ENCODE data around the gene SPATA3.

SPATA3 gene

GRCh38 chr2:230981704-230982103 is 14.2 kb upstream of the SPATA3 start:
- no peak overlapping the region for H3K4me3 ChIP-seq (ENCODE audit: low read depth, low read length)

GRCh38 chr2:230982126-230982525 is 13.8 kb upstream of the SPATA3 start:
- H3K4me3 ChIP-seq (ENCODE audit: low read depth, low read length) = no peak overlapping the region
- TF ChIP-seq, protein P1, sequence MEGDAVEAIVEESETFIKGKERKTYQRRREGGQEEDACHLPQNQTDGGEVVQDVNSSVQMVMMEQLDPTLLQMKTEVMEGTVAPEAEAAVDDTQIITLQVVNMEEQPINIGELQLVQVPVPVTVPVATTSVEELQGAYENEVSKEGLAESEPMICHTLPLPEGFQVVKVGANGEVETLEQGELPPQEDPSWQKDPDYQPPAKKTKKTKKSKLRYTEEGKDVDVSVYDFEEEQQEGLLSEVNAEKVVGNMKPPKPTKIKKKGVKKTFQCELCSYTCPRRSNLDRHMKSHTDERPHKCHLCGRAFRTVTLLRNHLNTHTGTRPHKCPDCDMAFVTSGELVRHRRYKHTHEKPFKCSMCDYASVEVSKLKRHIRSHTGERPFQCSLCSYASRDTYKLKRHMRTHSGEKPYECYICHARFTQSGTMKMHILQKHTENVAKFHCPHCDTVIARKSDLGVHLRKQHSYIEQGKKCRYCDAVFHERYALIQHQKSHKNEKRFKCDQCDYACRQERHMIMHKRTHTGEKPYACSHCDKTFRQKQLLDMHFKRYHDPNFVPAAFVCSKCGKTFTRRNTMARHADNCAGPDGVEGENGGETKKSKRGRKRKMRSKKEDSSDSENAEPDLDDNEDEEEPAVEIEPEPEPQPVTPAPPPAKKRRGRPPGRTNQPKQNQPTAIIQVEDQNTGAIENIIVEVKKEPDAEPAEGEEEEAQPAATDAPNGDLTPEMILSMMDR (IDR thresholded peaks at IDR 0.05; ENCODE audit: low read depth, low read length) = no peak

More at GRCh38 chr2:230981704-230982103, 14.2 kb upstream of the SPATA3 start:
- TF ChIP-seq, protein P1 (IDR thresholded peaks at IDR 0.05; ENCODE audit: low read depth, low read length) = no peak

- no peak overlapping the region for H3K4me3 ChIP-seq (ENCODE audit: low read depth, low read length)
- TF ChIP-seq, protein P1 (IDR thresholded peaks at IDR 0.05; ENCODE audit: low read depth, low read length) = no peak
These were observed 13.4 kb upstream of the SPATA3 start for GRCh38 chr2:230982528-230982927.

DNA sequence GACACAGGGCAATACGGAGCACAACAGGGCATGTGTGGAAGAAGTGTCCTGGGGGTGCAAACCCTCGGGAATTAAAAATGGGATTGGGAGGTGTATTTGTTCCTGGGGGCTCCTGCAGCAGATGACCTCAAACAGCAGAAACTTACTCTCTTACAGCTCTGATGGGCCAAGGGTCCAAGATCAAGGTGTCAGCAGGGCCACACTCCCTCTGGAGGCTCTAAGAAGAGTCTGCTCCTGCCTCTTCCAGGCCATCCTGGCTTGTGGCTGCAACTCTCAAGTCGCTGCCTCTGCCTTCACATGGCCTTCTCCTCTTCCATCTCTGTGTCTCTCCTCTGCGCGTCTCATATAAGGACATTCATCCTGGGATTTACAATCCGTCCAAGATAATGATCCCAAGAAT is 12.4 kb upstream of the SPATA3 start:
- no peak overlapping the region for H3K4me3 ChIP-seq (ENCODE audit: low read depth, low read length)
- TF ChIP-seq, protein P1 (IDR thresholded peaks at IDR 0.05; ENCODE audit: low read depth, low read length) = no peak

DNA sequence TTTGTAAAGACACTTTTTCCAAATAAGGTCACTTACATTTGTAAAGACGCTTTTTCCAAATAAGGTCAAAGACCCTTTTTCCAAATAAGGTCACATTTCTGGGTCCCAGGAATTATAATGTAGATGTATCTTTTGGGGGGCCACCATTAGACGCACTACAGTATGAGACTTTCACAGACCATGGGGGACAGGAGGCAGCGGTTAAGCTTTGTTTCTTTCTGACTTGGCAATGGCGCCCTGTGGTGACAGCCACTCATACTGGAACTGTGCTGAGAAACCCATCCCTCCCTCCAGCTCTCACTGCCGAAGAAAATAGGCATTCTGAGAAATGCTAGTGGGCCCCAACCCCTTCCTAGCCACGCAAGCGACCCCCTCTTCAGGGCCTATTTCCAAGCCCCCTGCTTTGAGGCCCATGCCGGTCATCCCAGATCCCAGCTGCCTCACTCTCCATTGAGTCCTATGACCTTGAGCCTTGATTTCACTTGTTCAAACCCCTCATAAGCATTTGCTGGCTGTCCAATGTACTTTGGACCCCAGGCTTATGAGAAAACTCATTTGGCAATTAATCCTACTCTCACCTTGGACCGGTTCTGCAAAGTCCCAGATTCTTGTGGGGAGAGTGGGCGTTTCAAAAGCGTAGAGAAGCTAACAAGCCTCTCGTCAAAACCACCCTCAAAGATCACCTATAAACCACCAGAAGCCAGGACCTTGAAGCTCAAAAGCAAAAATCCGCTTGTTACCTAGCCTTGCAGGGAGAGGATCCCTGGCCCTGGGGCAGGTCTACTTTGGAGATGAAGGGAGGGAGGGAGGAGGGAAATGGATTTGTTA is 11.3 kb upstream of the SPATA3 start:
- no peak overlapping the region for H3K4me3 ChIP-seq (ENCODE audit: low read depth, low read length)
- TF ChIP-seq, protein P1 (IDR thresholded peaks at IDR 0.05; ENCODE audit: low read depth, low read length) = no peak

DNA sequence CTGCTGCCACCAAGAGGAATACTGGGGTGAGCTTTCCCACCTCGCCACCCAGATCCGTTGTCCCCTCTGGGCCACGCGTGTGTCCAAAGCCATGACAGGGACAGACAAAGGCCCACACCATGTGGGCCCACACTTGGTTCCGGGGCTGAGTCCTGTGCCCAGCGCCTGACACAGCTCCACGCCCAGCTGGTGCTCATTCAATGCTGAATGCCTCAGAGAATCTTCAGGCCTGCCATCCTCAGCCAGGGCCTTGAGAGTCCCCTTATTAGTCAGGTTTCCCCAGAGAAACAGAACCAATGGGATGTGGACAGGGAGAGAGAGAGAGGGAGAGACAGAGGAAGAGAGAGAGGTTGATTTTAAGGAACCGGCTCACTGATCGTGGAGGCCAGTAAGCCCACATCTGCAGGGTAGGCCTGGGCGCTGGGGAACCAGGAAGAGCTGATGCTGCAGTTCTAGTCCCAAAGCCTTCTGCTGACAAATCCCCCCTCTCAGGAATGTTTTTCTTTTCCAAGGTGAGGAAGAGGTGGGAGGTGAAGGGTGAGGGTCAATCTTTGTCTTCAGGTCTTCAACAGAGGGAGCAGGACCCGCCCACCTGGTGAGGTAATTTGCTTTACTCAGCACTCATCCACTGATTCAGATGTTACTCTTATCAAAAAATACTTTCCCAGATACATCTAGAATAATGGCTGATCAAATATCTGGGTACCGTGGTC is 10.2 kb upstream of the SPATA3 start:
- TF ChIP-seq, protein P1 (IDR thresholded peaks at IDR 0.05; ENCODE audit: low read depth, low read length) = no peak
- H3K4me3 ChIP-seq (ENCODE audit: low read depth, low read length) = no peak overlapping the region

All from WI38 (cell line).